IMR-90 (cell line): ENCODE data around the gene MEF2C. TPM values are rescaled to one million over a fixed set of nuclear protein-coding genes. Genes with fewer than 3 reads are reported as not detected.

Experiments
- ATAC-seq: fragments of 200-7000 bp; cut with Tn5 transposase; 2 replicates; pipeline ENCODE4 v1.9.1; 2020; ENCODE audit warnings: low read depth, mild to moderate bottlenecking, moderate library complexity
- BruUV-seq: library from RNA; stranded (reverse); fragments of 400-500 nt; replicated peaks from 2 replicates; lab custom pipeline; 2021; lab: Mats Ljungman, UMichigan
- CTCF ChIA-PET: fragments of 300-600 bp; formaldehyde crosslinking; extraction: SDS; loops from one replicate; lab custom pipeline; 2021; ENCODE audit warnings: antibody characterized with exemption; lab: Yijun Ruan, JAX
- POLR2A ChIA-PET: fragments of 300-600 bp; sonication (Branson Sonifier 250); formaldehyde crosslinking; loops from one replicate; lab custom pipeline; 2022; ENCODE audit warnings: antibody characterized with exemption; ENCODE audit not compliant: unreplicated experiment; lab: Charles Lee
- DNase-seq: peaks from one replicate; pipeline ENCODE4 v3.0.0; 2013
- H2AFZ ChIP-seq: replicated peaks from 2 replicates; pipeline ENCODE3; 2013; ENCODE audit warnings: low read length, mild to moderate bottlenecking; ENCODE audit not compliant: poor library complexity
- H2AK5ac ChIP-seq: 2 replicates; pipeline ENCODE4 v1.6.1; 2013; ENCODE audit warnings: low read depth, low read length, inconsistent platforms
- H2AK9ac ChIP-seq: replicated peaks from 2 replicates; pipeline ENCODE3; 2013; ENCODE audit warnings: mild to moderate bottlenecking, low read depth, low read length, moderate library complexity; ENCODE audit not compliant: poor library complexity
- H2BK120ac ChIP-seq: 2 replicates; pipeline ENCODE4 v1.6.1; 2013; ENCODE audit warnings: low read depth, low read length, inconsistent platforms
- H2BK15ac ChIP-seq: 3 replicates; pipeline ENCODE4 v1.6.1; 2013; ENCODE audit warnings: low read depth, low read length, inconsistent platforms
- H2BK20ac ChIP-seq: 2 replicates; pipeline ENCODE4 v1.6.1; 2013; ENCODE audit warnings: low read depth, mild to moderate bottlenecking, inconsistent platforms, low read length, moderate library complexity
- H2BK5ac ChIP-seq: 2 replicates; pipeline ENCODE4 v1.6.1; 2013; ENCODE audit warnings: mild to moderate bottlenecking, low read depth, low read length, inconsistent platforms; ENCODE audit not compliant: poor library complexity, severe bottlenecking
- H3K14ac ChIP-seq: replicated peaks from 2 replicates; pipeline ENCODE4 v1.6.1; 2013; ENCODE audit warnings: low read depth, low read length, inconsistent platforms
- H3K18ac ChIP-seq: 2 replicates; pipeline ENCODE4 v1.6.1; 2013; ENCODE audit warnings: low read depth, low read length, control low read depth
- H3K23ac ChIP-seq: 2 replicates; pipeline ENCODE4 v1.6.1; 2013; ENCODE audit warnings: low read depth, low read length, inconsistent platforms
- H3K27ac ChIP-seq: 2 replicates; pipeline ENCODE4 v1.5.1; 2013; ENCODE audit warnings: mild to moderate bottlenecking, control low read depth, low read length; ENCODE audit not compliant: insufficient read depth
- H3K27me3 ChIP-seq: 2 replicates; pipeline ENCODE4 v1.6.1; 2013; ENCODE audit warnings: low read length; ENCODE audit not compliant: control insufficient read depth, insufficient read depth
- H3K36me3 ChIP-seq: 2 replicates; pipeline ENCODE4 v1.6.1; 2013; ENCODE audit warnings: low read length, mixed read lengths; ENCODE audit not compliant: control insufficient read depth, insufficient read depth
- H3K4ac ChIP-seq: 2 replicates; pipeline ENCODE4 v1.6.1; 2013; ENCODE audit warnings: low read depth, low read length, inconsistent platforms
- H3K4me1 ChIP-seq: 2 replicates; pipeline ENCODE4 v1.6.1; 2013; ENCODE audit warnings: low read length, mixed read lengths; ENCODE audit not compliant: control insufficient read depth, insufficient read depth
- H3K4me2 ChIP-seq: 2 replicates; pipeline ENCODE4 v1.6.1; 2013; ENCODE audit warnings: low read depth, mild to moderate bottlenecking, control low read depth, low read length, moderate library complexity
- H3K4me3 ChIP-seq: 2 replicates; pipeline ENCODE4 v1.5.1; 2013; ENCODE audit warnings: low read depth, mild to moderate bottlenecking, control low read depth, low read length, moderate library complexity; ENCODE audit not compliant: insufficient read depth
- H3K56ac ChIP-seq: 2 replicates; pipeline ENCODE4 v1.6.1; 2013; ENCODE audit warnings: low read length, inconsistent platforms; ENCODE audit not compliant: insufficient read depth; ENCODE audit errors: extremely low read depth
- H3K79me1 ChIP-seq, 2 experiments: 2 replicates each; pipeline ENCODE4 v1.6.1; 2013; ENCODE audit warnings: low read length in 2 of 2, inconsistent platforms in 1 of 2, low read depth in 1 of 2
- H3K9ac ChIP-seq: 2 replicates; pipeline ENCODE4 v1.6.1; 2013; ENCODE audit warnings: low read depth, low read length, control low read depth
- H3K9me1 ChIP-seq: 2 replicates; pipeline ENCODE4 v1.6.1; 2013; ENCODE audit warnings: low read length, inconsistent platforms; ENCODE audit not compliant: insufficient read depth
- H3K9me3 ChIP-seq: 2 replicates; pipeline ENCODE4 v1.6.1; 2013; ENCODE audit warnings: low read length; ENCODE audit not compliant: control insufficient read depth, insufficient read depth
- H4K20me1 ChIP-seq: 2 replicates; pipeline ENCODE4 v1.6.1; 2013; ENCODE audit warnings: low read length, inconsistent platforms; ENCODE audit not compliant: insufficient read depth
- H4K5ac ChIP-seq: 2 replicates; pipeline ENCODE4 v1.6.1; 2013; ENCODE audit warnings: mild to moderate bottlenecking, low read depth, low read length, control low read depth
- H4K8ac ChIP-seq, 2 experiments: 2 replicates each; pipeline ENCODE4 v1.6.1; 2013; ENCODE audit warnings: low read depth in 2 of 2, low read length in 2 of 2, control low read depth in 1 of 2, inconsistent platforms in 1 of 2
- H4K91ac ChIP-seq: 2 replicates; pipeline ENCODE4 v1.6.1; 2013; ENCODE audit warnings: low read depth, low read length, inconsistent platforms; ENCODE audit not compliant: insufficient read depth
- BHLHE40 ChIP-seq: fragments of 150-350 bp; IDR thresholded peaks from 2 replicates; pipeline ENCODE4 v1.6.1; 2016; ENCODE audit warnings: mild to moderate bottlenecking, low read depth, low read length
- CEBPB ChIP-seq: IDR thresholded peaks from 2 replicates; pipeline ENCODE4 v1.6.1; 2012; ENCODE audit warnings: low read depth, low read length, improper control_type of control experiment
- CTCF ChIP-seq: conservative IDR thresholded peaks from 2 replicates; pipeline ENCODE4 v1.5.1; 2012; ENCODE audit warnings: mild to moderate bottlenecking, low read depth, low read length, improper control_type of control experiment
- FOS ChIP-seq: fragments of 150-350 bp; IDR thresholded peaks from 2 replicates; pipeline ENCODE4 v1.6.1; 2016; ENCODE audit warnings: low read depth, low read length
- MAFK ChIP-seq: IDR thresholded peaks from 2 replicates; pipeline ENCODE4 v1.6.1; 2012; ENCODE audit warnings: low read depth, low read length, improper control_type of control experiment
- MAZ ChIP-seq: IDR thresholded peaks from 2 replicates; pipeline ENCODE4 v1.6.1; 2012; ENCODE audit warnings: low read depth, mild to moderate bottlenecking, low read length, improper control_type of control experiment, moderate library complexity, borderline replicate concordance
- MXI1 ChIP-seq: IDR thresholded peaks from 2 replicates; pipeline ENCODE4 v1.6.1; 2012; ENCODE audit warnings: low read depth, mild to moderate bottlenecking, low read length, moderate library complexity, borderline replicate concordance
- NFE2L2 ChIP-seq: fragments of 150-350 bp; IDR thresholded peaks from 2 replicates; pipeline ENCODE4 v1.6.1; 2016; ENCODE audit warnings: low read depth, mild to moderate bottlenecking, low read length
- POLR2A ChIP-seq: IDR thresholded peaks from 2 replicates; pipeline ENCODE4 v1.6.1; 2012; ENCODE audit warnings: mild to moderate bottlenecking, low read depth, low read length
- RCOR1 ChIP-seq: IDR thresholded peaks from 2 replicates; pipeline ENCODE4 v1.6.1; 2012; ENCODE audit warnings: mild to moderate bottlenecking, low read length, improper control_type of control experiment; ENCODE audit not compliant: insufficient replicate concordance
- RFX5 ChIP-seq: IDR thresholded peaks from 2 replicates; pipeline ENCODE4 v1.8.0; 2012; ENCODE audit warnings: low read depth, mild to moderate bottlenecking, low read length, moderate library complexity
- SMC3 ChIP-seq: fragments of 150-350 bp; IDR thresholded peaks from 2 replicates; pipeline ENCODE4 v1.6.1; 2016; ENCODE audit warnings: low read depth, mild to moderate bottlenecking, antibody characterized with exemption, low read length, moderate library complexity
- WGBS, 2 experiments: methylation state at CpG; one replicate each; pipeline versions ENCODE4 v1.1.5 to v1.1.7; 2013; ENCODE audit warnings: missing lambda C conversion rate in 2 of 2; ENCODE audit not compliant: insufficient read length in 1 of 2; ENCODE audit errors: extremely low coverage in 2 of 2; 5-methylcytosine and 5-hydroxymethylcytosine counted together
- dilution Hi-C: fragments of 300-500 bp; cut with HindIII; formaldehyde crosslinking; loops from one replicate; pipeline ENCODE4 v1.14.3; 2018; ENCODE audit warnings: low sequenced_read_pairs; ENCODE audit not compliant: unreplicated experiment
- in situ Hi-C: fragments of 300-500 bp; cut with MboI; formaldehyde crosslinking; loops from 3 replicates; pipeline ENCODE4 v1.14.3; 2019; ENCODE audit warnings: low sequenced_read_pairs, inconsistent platforms, mixed read lengths
- intact Hi-C: fragments of 100-400 bp; cut with micrococcal nuclease; formaldehyde crosslinking; loops from 2 replicates; pipeline ENCODE4 v1.10.0; 2022
- polyA plus RNA-seq, 3 experiments: library from polyadenylated mRNA; depleted of rRNA; stranded (reverse); fragments of >200 nt; gene quantifications; 2 replicates each; pipeline ENCODE4 v1.2.3, GENCODE V29; 2012; ENCODE audit warnings: low replicate concordance in 1 of 3
- total RNA-seq: library from RNA; depleted of rRNA; stranded (reverse); fragments of >200 nt; gene quantifications from 2 replicates; pipeline ENCODE4 v1.2.3, GENCODE V29; 2012
- TF ChIP-seq, protein P1 (sequence below): fragments of 150-350 bp; IDR thresholded peaks from 2 replicates; pipeline ENCODE4 v1.6.1; 2017; ENCODE audit warnings: mild to moderate bottlenecking, antibody characterized with exemption, low read length, low read depth
- TF ChIP-seq, protein P2 (sequence below): fragments of 150-350 bp; IDR thresholded peaks from 2 replicates; pipeline ENCODE4 v1.6.1; 2016; ENCODE audit warnings: low read depth, mild to moderate bottlenecking, low read length, moderate library complexity, borderline replicate concordance

Gene MEF2C
- total and polyA plus RNA-seq, 2 of the 4 experiments (the other 2 are of a cell fraction): 1.5 to 6.8 TPM

DNA sequence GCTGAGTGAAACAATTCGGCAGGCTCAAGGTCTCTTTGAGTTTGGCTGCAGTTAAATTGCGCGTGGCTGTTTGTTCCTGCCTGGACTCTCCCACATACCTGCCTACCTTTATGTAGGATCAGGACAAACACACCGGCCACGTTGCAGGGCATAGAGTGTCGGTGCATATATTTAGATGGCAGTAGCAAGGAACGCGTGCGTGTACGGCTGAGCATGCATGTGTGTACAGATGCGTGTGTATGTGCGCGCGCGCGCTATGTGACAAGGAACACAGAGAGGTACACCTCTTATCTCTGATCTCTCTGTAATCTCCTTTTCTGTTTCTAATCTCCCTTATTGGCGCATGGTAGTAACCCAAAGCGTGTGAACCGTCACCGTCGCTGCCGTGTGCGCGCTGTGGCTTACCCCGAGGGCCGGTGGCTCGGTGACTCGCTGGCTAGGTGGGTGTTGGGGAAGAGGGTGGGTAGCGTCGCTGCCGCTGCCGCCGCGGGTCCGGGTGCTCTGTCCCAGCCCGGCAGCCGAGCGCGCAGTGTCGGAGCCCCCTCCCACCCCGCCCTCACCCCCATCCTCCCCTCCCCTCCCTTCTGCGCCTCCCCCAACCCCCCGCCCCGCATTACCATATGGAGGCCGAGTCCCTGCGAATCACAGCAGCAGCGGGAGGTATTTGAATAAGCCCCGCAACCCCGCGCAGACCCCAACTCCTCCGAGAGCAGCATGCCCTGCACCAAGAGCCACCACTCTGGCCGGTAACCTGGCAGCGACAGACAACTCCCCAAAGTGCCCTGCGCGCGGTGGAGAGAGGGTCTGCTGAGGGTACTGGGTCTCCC is 204.8 kb downstream of the MEF2C start:
- CTCF ChIA-PET: interaction anchor here (1.0 to 4.3 kb wide), 2 partner anchors 12 to 897 kb away, joined by 6 to 26 read pairs; no protein-coding TSS in a partner anchor
- Histone ChIP-seq H3K4me2 (no peak overlapping the region), H3K9me3 (peaks cover 4% of the 10 kb centered on the region; the same call in 1 of the 2 replicates), H4K5ac (no peak overlapping the region), H2BK120ac (no peak overlapping the region), H3K79me1 (no peaks in the 10 kb centered on the region), H2BK15ac (no peak overlapping the region), H4K8ac (no peak overlapping the region), H3K4me3 (no peak overlapping the region), H3K23ac (no peak overlapping the region), H3K4ac (no peak overlapping the region), H3K4me1 (no peaks in the 10 kb centered on the region; the same call in 1 of the 2 replicates), H4K20me1 (no peaks in the 10 kb centered on the region; the same call in 1 of the 2 replicates), H3K9me1 (no peaks in the 10 kb centered on the region), H2AK5ac (no peak overlapping the region), H3K36me3 (no peaks in the 10 kb centered on the region), H3K18ac (no peak overlapping the region), H4K91ac (no peak overlapping the region), H2AFZ (peak overlapping the region; percentile 13), H3K56ac (no peak overlapping the region), H2AK9ac (no peak overlapping the region), H3K9ac (no peak overlapping the region), H2BK5ac (no peak overlapping the region), H2BK20ac (no peak overlapping the region), H3K27ac (no peak overlapping the region), H3K27me3 (peaks cover 75% of the 10 kb centered on the region), H3K14ac (no peak overlapping the region)
- POLR2A ChIA-PET: no interaction called here
- no peak for DNase-seq
- dilution Hi-C loops (no loop called here), intact Hi-C loops (no loop called here), in situ Hi-C loops (no loop called here)
- ATAC-seq: no peak
- BruUV-seq: no TSS peak
- no CpG with 5 or more reads among the region's 56 CpGs for WGBS, 2 experiments
- TF ChIP-seq CTCF (no peak), BHLHE40 (no peak), RFX5 (no peak), MAZ (no peak), SMC3 (no peak), POLR2A (no peak), FOS (no peak), MXI1 (no peak), RCOR1 (no peak), MAFK (no peak), NFE2L2 (no peak), CEBPB (no peak)
- TF ChIP-seq, protein P1, sequence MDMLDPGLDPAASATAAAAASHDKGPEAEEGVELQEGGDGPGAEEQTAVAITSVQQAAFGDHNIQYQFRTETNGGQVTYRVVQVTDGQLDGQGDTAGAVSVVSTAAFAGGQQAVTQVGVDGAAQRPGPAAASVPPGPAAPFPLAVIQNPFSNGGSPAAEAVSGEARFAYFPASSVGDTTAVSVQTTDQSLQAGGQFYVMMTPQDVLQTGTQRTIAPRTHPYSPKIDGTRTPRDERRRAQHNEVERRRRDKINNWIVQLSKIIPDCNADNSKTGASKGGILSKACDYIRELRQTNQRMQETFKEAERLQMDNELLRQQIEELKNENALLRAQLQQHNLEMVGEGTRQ: no peak
- TF ChIP-seq, protein P2, sequence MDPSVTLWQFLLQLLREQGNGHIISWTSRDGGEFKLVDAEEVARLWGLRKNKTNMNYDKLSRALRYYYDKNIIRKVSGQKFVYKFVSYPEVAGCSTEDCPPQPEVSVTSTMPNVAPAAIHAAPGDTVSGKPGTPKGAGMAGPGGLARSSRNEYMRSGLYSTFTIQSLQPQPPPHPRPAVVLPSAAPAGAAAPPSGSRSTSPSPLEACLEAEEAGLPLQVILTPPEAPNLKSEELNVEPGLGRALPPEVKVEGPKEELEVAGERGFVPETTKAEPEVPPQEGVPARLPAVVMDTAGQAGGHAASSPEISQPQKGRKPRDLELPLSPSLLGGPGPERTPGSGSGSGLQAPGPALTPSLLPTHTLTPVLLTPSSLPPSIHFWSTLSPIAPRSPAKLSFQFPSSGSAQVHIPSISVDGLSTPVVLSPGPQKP: no peak
